Kidney (tissue), 14 donors: ENCODE results near the gene ROR2. TPM values are rescaled to one million over a fixed set of nuclear protein-coding genes. Genes with fewer than 3 reads are reported as not detected.

ENCODE experiments used
- DNase-seq, 5 donors: peaks; one replicate each; pipeline ENCODE4 v3.0.0-alpha.2; 2013 to 2020
- FAIRE-seq: peaks from 2 replicates; lab custom pipeline; 2012; peaks lifted over from hg19 to GRCh38; lab: Jason Lieb, UNC
- H3K27ac ChIP-seq, 2 donors: one replicate each; pipeline ENCODE4 v1.7.0; 2013; ENCODE audit warnings: low read depth in 2 of 2, low read length in 2 of 2, inconsistent platforms in 1 of 2
- H3K27me3 ChIP-seq: one replicate; pipeline ENCODE4 v1.7.1; 2013; ENCODE audit warnings: low read length, inconsistent platforms; ENCODE audit not compliant: control insufficient read depth, insufficient read depth
- H3K36me3 ChIP-seq, 3 donors: one replicate each; pipeline versions ENCODE4 v1.7.0 to v1.7.1; 2013; ENCODE audit warnings: low read length in 3 of 3, control low read depth in 1 of 3, inconsistent platforms in 1 of 3; ENCODE audit not compliant: insufficient read depth in 3 of 3, control insufficient read depth in 2 of 3
- H3K4me1 ChIP-seq, 3 donors: one replicate each; pipeline versions ENCODE4 v1.7.0 to v1.7.1; 2013; ENCODE audit warnings: low read length in 3 of 3, inconsistent platforms in 1 of 3, low read depth in 1 of 3; ENCODE audit not compliant: control insufficient read depth in 2 of 3, insufficient read depth in 2 of 3
- H3K4me3 ChIP-seq, 3 donors: one replicate each; pipeline versions ENCODE4 v1.7.0 to v1.8.1; 2013; ENCODE audit warnings: low read length in 3 of 3, control low read depth in 1 of 3, inconsistent platforms in 1 of 3
- H3K9ac ChIP-seq, 3 donors: one replicate each; pipeline versions ENCODE4 v1.7.0 to v1.7.1; 2013; ENCODE audit warnings: low read length in 3 of 3, control low read depth in 1 of 3, inconsistent platforms in 1 of 3
- H3K9me3 ChIP-seq, 3 donors: one replicate each; pipeline versions ENCODE4 v1.7.0 to v1.7.1; 2013; ENCODE audit warnings: low read length in 3 of 3, control low read depth in 1 of 3, inconsistent platforms in 1 of 3; ENCODE audit not compliant: control insufficient read depth in 2 of 3, insufficient read depth in 1 of 3
- CTCF ChIP-seq: IDR thresholded peaks from 3 replicates; pipeline ENCODE4 v1.5.1; 2012; ENCODE audit warnings: mild to moderate bottlenecking, moderate library complexity, borderline replicate concordance; ENCODE audit not compliant: insufficient read depth; ENCODE audit errors: extremely low read depth
- intact Hi-C: fragments of 100-400 bp; cut with DNase I; formaldehyde crosslinking; loops from one replicate; pipeline ENCODE4 v1.11.1; 2022
- polyA plus RNA-seq: library from polyadenylated mRNA; stranded (reverse); fragments of 350-450 nt; fragmentation: Illumina TruSeq; extraction: RNeasy Lipid Tissue Mini Kit (QIAGEN cat#74804); gene quantifications from one replicate; pipeline ENCODE4 v1.2.3, GENCODE V29; 2014; ENCODE audit warnings: low read depth, low replicate concordance; ENCODE audit not compliant: insufficient read depth
- total RNA-seq: library from RNA; stranded (reverse); fragmentation: NEBNext Ultra II Directional; extraction: Animal tissue kit (Norgen Biotek cat#: 25700); gene quantifications from one replicate; pipeline ENCODE4 v1.2.1, GENCODE V29; 2021
- donor health status: control.
- donor health status: control.
- donor health status: control.
- donor health status: control.
- donor health status: control.
- donor health status: DM: yes; HTN: yes; CAD: no.
- donor health status: Normal renal cell carcinoma (clear cell type).

ROR2 gene
- total and polyA plus RNA-seq, 2 donors from 2014 or later = 1.5 to 5.7 TPM

DNA sequence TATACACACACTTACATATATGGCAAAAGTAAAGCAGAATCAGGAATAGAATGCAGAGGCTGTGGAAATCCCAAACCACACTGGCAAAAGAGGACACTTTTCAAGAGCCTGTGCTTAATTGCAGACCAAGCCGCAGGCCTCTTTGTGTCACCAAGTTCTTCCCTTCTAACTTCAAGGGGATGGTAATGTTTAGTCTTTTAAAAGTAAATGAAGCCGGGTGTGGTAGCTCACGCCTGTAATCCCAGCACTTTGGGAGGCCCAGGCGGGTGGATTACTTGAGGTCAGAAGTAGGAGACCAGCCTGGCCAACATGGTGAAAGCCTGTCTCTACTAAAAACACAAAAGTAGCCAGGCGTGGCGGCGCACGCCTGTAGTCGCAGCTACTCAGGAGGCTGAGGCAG is 28.7 kb downstream of the ROR2 start:
- Histone ChIP-seq H3K4me1 (peaks cover 0 to 3% (median 2%) of the 10 kb centered on the region in 3 donors), H3K36me3 (no peaks in the 10 kb centered on the region), H3K9ac (no peak overlapping the region), H3K9me3 (no peaks in the 10 kb centered on the region), H3K4me3 (no peak overlapping the region), H3K27me3 (no peaks in the 10 kb centered on the region), H3K27ac (no peak overlapping the region)
- DNase-seq = peak in 1 of 5 donors; percentile 16
- no peak for FAIRE-seq
- intact Hi-C loops = no loop called here
- TF ChIP-seq CTCF = no peak

DNA sequence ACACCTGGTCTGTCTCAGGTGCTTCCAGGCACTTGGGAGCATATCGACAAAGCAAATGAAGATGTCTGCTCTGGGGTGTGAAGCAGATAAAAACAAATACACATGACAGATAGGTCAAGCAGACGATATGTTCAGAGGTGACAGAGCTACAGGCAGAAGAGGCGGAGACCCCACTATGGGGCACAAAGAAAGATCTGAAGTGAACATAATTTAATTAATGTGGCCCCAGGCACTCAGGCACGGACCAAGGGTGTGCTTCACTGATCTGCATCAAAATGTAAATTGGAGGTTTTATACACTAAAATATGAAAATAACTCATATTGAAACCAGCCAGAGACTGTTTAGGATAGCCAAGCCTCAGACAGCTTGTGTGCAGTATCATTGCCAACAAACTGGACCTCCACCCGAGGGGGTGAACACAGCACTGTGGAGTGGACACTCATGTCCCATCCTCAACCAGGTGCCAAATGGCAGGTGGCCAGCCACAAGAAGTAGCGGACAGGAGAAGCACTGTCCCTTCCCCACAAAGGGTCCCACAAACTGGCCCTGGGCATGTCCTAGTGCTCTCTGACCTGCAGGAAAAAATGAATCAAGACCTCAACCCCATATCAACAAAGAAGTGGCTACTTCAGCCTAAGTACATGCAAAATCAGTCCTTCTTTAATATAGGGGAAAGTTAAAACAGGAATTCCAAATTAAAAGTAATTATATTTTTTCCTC is 29.2 kb downstream of the ROR2 start:
- no peaks in the 10 kb centered on the region for H3K9me3 ChIP-seq
- H3K27ac ChIP-seq = no peak overlapping the region
- DNase-seq (peak in 1 of 5 donors; percentile 32), FAIRE-seq (no peak)
- no peak overlapping the region for H3K4me3 ChIP-seq
- no peaks in the 10 kb centered on the region for H3K27me3 ChIP-seq
- intact Hi-C loops = no loop called here
- no peak for TF ChIP-seq CTCF
- no peaks in the 10 kb centered on the region for H3K36me3 ChIP-seq
- H3K9ac ChIP-seq = no peak overlapping the region
- peaks cover 0 to 3% (median 2%) of the 10 kb centered on the region in 3 donors for H3K4me1 ChIP-seq

DNA sequence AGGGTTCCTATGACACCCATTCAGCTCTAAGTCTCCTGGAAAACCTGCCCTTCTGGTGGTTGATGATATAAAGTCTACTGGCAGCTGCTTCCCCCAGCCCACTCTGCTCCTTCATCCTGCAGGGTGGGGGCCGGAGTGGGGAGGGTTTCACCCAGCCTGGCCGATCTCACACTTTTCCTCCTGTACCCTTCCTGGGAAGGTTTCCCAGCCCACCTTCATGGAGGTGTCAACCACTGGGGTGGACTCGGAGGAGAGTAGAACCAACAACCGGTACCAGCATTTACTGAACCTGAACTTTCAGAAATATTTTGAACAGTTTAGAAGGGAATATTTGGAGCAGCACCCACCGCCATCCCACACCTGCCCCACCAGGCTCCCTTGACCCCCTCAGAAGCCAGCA is 30.4 kb downstream of the ROR2 start:
- Histone ChIP-seq H3K4me1 (peaks cover 0 to 3% (median 2%) of the 10 kb centered on the region in 3 donors), H3K9me3 (no peaks in the 10 kb centered on the region), H3K9ac (no peak overlapping the region), H3K27ac (no peak overlapping the region), H3K4me3 (no peak overlapping the region), H3K27me3 (no peaks in the 10 kb centered on the region), H3K36me3 (no peaks in the 10 kb centered on the region)
- intact Hi-C loops = no loop called here
- no peak for FAIRE-seq
- TF ChIP-seq CTCF = no peak
- no peak for DNase-seq
